Body of pancreas (tissue), 4 donors: ENCODE data around the gene MGAT3.

Experiments
- POLR2A ChIP-seq, 3 donors: fragments of 450-650 bp; IDR thresholded peaks; one replicate each; pipeline ENCODE4 v1.6.1; 2016; ENCODE audit warnings: antibody characterized with exemption in 3 of 3, mild to moderate bottlenecking in 2 of 3
- TF ChIP-seq, protein P1 (sequence below), 7 experiments: fragments of 450-650 bp in 4 of 7; fragments of 200-600 bp in 3 of 7; sonication (generic) in 3 of 7; IDR thresholded peaks; one replicate each; pipeline ENCODE4 v1.5.1; 2016 to 2019; ENCODE audit warnings: antibody characterized with exemption in 7 of 7

DNA sequence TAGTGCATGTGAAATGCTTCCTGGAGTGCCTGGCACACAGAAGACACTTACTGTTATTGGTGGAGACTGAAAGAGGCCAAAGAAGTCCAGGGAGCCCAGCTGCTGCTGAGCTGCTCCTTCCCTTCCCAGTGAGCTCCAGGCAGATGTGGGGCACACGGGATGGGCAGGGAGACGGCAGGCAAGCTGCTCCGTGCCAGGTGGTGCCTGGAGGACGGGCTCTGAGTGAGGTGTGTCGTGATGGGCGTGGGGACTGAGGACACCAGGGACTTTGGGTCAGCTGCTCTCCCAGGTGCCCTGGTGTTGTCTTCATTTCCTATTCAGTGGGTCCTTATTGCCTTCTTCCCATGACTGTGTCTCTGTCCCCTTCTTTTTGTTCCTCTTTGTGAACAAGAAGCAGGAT, 37.7 kb upstream of the MGAT3 start:
- no peak for TF ChIP-seq POLR2A (IDR thresholded peaks at IDR 0.05)
- TF ChIP-seq, protein P1, sequence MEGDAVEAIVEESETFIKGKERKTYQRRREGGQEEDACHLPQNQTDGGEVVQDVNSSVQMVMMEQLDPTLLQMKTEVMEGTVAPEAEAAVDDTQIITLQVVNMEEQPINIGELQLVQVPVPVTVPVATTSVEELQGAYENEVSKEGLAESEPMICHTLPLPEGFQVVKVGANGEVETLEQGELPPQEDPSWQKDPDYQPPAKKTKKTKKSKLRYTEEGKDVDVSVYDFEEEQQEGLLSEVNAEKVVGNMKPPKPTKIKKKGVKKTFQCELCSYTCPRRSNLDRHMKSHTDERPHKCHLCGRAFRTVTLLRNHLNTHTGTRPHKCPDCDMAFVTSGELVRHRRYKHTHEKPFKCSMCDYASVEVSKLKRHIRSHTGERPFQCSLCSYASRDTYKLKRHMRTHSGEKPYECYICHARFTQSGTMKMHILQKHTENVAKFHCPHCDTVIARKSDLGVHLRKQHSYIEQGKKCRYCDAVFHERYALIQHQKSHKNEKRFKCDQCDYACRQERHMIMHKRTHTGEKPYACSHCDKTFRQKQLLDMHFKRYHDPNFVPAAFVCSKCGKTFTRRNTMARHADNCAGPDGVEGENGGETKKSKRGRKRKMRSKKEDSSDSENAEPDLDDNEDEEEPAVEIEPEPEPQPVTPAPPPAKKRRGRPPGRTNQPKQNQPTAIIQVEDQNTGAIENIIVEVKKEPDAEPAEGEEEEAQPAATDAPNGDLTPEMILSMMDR (IDR thresholded peaks at IDR 0.05) = no peak
